Uterus (tissue), 2 donors: Measurements from ENCODE around the gene DENND1A.

ENCODE experiments used
- POLR2A ChIP-seq, 2 donors: fragments of 450-650 bp; IDR thresholded peaks; one replicate each; pipeline ENCODE4 v1.6.1; 2016; ENCODE audit warnings: antibody characterized with exemption in 2 of 2, mild to moderate bottlenecking in 1 of 2, moderate library complexity in 1 of 2
- TF ChIP-seq, protein P1 (sequence below), 4 experiments: fragments of 200-600 bp in 2 of 4; fragments of 450-650 bp in 2 of 4; sonication (generic) in 2 of 4; IDR thresholded peaks; one replicate each; pipeline ENCODE4 v1.5.1; 2016 to 2019; ENCODE audit warnings: antibody characterized with exemption in 4 of 4, mild to moderate bottlenecking in 2 of 4, moderate library complexity in 1 of 4

GRCh38 chr9:123753669-123754258 lies 176.2 kb downstream of the DENND1A start:
- TF ChIP-seq POLR2A (IDR thresholded peaks at IDR 0.05) = no peak
- TF ChIP-seq, protein P1, sequence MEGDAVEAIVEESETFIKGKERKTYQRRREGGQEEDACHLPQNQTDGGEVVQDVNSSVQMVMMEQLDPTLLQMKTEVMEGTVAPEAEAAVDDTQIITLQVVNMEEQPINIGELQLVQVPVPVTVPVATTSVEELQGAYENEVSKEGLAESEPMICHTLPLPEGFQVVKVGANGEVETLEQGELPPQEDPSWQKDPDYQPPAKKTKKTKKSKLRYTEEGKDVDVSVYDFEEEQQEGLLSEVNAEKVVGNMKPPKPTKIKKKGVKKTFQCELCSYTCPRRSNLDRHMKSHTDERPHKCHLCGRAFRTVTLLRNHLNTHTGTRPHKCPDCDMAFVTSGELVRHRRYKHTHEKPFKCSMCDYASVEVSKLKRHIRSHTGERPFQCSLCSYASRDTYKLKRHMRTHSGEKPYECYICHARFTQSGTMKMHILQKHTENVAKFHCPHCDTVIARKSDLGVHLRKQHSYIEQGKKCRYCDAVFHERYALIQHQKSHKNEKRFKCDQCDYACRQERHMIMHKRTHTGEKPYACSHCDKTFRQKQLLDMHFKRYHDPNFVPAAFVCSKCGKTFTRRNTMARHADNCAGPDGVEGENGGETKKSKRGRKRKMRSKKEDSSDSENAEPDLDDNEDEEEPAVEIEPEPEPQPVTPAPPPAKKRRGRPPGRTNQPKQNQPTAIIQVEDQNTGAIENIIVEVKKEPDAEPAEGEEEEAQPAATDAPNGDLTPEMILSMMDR (IDR thresholded peaks at IDR 0.05) = no peak
